ENCODE data around the gene NEU3. TPM values are rescaled to one million over a fixed set of nuclear protein-coding genes. Genes with fewer than 3 reads are reported as not detected.

The NEU3 gene, protein sequence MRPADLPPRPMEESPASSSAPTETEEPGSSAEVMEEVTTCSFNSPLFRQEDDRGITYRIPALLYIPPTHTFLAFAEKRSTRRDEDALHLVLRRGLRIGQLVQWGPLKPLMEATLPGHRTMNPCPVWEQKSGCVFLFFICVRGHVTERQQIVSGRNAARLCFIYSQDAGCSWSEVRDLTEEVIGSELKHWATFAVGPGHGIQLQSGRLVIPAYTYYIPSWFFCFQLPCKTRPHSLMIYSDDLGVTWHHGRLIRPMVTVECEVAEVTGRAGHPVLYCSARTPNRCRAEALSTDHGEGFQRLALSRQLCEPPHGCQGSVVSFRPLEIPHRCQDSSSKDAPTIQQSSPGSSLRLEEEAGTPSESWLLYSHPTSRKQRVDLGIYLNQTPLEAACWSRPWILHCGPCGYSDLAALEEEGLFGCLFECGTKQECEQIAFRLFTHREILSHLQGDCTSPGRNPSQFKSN
- total RNA-seq, result 7.3 and 7.7 TPM in 2 replicates

DNA sequence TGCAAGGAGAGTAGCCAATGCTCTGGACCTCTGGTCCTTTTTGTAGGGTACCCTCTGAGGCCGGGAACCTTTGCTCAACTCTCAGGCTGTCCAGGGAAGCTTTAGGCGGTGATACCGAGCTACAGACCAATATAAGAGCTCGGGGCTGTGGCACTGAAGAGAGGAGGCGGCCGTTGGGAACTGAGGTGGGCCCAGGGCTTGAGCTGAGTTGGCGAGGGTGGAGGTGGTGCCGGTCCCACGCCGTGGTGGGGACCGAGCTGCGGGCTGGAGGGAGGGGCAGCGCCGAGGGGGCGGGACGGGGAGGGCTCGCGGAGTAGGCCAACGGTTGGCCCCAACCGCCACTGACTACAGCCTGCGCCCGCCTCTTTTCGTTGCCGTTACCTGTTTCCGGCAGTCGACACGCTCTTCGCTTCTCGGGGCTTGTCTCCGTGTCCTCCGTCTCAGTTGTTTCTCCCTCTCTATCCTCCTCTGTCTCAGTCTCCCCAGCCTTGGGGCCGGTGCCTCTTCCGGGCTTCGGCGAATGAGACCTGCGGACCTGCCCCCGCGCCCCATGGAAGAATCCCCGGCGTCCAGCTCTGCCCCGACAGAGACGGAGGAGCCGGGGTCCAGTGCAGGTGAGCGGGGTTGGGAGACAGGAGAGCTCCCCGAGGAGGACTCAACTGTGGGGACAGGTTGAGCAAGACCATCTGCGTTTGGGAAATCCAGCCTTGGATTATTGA lies at the start of gene NEU3:
Gene NEU3 (plus strand): TSS at position 393 of the 719 bp plus-strand sequence. CDS start 128 bp downstream, at position 521.

DNA sequence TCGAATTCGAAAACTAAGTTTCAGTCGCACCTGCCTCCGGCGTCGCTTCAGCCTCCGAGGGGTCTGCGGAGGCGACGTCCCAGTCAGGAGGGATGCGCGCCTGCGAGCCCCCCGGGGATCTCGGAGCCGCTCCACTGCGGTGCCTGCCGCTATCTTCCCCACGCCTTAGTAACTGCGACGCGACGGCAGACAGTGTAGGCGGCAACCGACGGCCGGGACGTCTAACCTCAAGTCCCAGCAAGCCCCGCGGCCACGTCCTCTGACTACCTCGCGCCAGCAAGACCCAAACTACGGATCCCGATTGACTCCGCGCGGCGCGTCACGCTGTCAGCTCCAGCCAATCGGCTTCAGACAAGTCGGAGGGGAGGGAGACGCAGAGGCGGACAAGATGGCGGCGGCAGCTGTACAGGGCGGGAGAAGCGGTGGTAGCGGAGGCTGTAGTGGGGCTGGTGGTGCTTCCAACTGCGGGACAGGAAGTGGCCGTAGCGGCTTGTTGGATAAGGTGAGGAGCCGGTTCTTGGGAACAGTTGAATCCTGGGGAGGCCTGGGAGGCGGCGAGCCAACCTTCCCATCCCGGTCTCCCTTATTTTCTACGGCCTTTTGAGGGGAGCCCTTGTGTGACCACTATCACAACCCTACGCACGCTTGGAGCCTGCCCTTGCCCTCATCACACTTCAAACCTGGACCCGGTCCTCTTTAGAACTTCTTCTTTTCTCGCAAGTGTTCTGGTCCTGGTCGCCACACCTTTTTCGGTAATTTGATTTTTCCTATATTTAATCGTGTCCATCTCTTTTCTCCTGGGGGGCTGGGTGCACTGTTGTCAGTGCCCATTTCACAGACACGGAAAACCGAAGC lies 39.6 kb upstream of the NEU3 start, which contains the start of the genes SPCS2 and XRRA1:
Gene SPCS2 (plus strand): TSS at position 369 of the 855 bp plus-strand sequence. CDS start 20 bp downstream, at position 389.
Gene XRRA1 (minus strand): TSS at position 194 of the 855 bp plus-strand sequence. CDS start 8,213 bp downstream, outside the sequence.

Other genes with a start within 250 kb of the NEU3 start
- gene RNF169, start 240.1 kb upstream of the NEU3 start, total RNA-seq, result 14.8 and 22.6 TPM in 2 replicates
- gene XRRA1, start 39.8 kb upstream of the NEU3 start, total RNA-seq, result 7.3 and 9.6 TPM in 2 replicates
- 10.4 and 40.6 TPM in 2 replicates for gene SPCS2, start 39.7 kb upstream of the NEU3 start, total RNA-seq
- gene OR2AT4, start 107.9 kb downstream of the NEU3 start, total RNA-seq, result not detected in 2 replicates
- gene SLCO2B1, start 162.2 kb downstream of the NEU3 start, total RNA-seq, result 0.38 TPM in 1 of 2 replicates, not detected in the other